H1 (cell line): ENCODE data around the gene CTNNA3. TPM values are rescaled to one million over a fixed set of nuclear protein-coding genes. Genes with fewer than 3 reads are reported as not detected.

Experiments
- CTCF ChIA-PET: fragments of 300-600 bp; sonication (Branson Sonifier 250); formaldehyde crosslinking; loops from one replicate; lab custom pipeline; 2021; ENCODE audit not compliant: partially characterized antibody; lab: Charles Lee
- POLR2A ChIA-PET: fragments of 300-600 bp; sonication (Branson Sonifier 250); formaldehyde crosslinking; loops from one replicate; lab custom pipeline; 2021; ENCODE audit warnings: inconsistent platforms; ENCODE audit not compliant: partially characterized antibody; lab: Charles Lee
- DNase-seq, 2 experiments: peaks; one replicate each; pipeline versions ENCODE4 v3.0.0 to v3.0.0-alpha.2; 2010 to 2022; ENCODE audit warnings: low spot score in 2 of 2, low read depth in 1 of 2, mixed read lengths in 1 of 2
- FAIRE-seq: peaks from 2 replicates; lab custom pipeline; 2011; peaks lifted over from hg19 to GRCh38; lab: Jason Lieb, UNC
- H2AFZ ChIP-seq: 2 replicates; pipeline ENCODE4 v1.8.1; 2012; ENCODE audit warnings: low read length, inconsistent platforms
- H2AK5ac ChIP-seq: 2 replicates; pipeline ENCODE4 v1.6.1; 2013; ENCODE audit warnings: low read depth, low read length
- H2BK120ac ChIP-seq: replicated peaks from 2 replicates; pipeline ENCODE3; 2013; ENCODE audit warnings: low read depth, low read length, inconsistent platforms
- H2BK12ac ChIP-seq: 2 replicates; pipeline ENCODE4 v1.6.1; 2013; ENCODE audit warnings: low read depth, low read length
- H2BK15ac ChIP-seq: 2 replicates; pipeline ENCODE4 v1.6.1; 2013; ENCODE audit warnings: low read length
- H2BK20ac ChIP-seq: 2 replicates; pipeline ENCODE4 v1.6.1; 2013; ENCODE audit warnings: low read length
- H2BK5ac ChIP-seq: 2 replicates; pipeline ENCODE4 v1.6.1; 2013; ENCODE audit warnings: low read depth, low read length
- H3K14ac ChIP-seq: 2 replicates; pipeline ENCODE4 v1.6.1; 2013; ENCODE audit warnings: inconsistent platforms; ENCODE audit not compliant: insufficient read length
- H3K18ac ChIP-seq: 2 replicates; pipeline ENCODE4 v1.6.1; 2013; ENCODE audit warnings: low read length; ENCODE audit errors: extremely low read depth
- H3K23ac ChIP-seq: 2 replicates; pipeline ENCODE4 v1.6.1; 2013; ENCODE audit warnings: inconsistent platforms; ENCODE audit not compliant: insufficient read length
- H3K23me2 ChIP-seq: 2 replicates; pipeline ENCODE4 v1.6.1; 2013; ENCODE audit warnings: low read depth, low read length
- H3K27ac ChIP-seq: 2 replicates; pipeline ENCODE4 v1.6.1; 2011; ENCODE audit warnings: low read depth, low read length, inconsistent platforms
- H3K27me3 ChIP-seq, 4 experiments: replicated peaks in 1 of 4; 1 replicate in 1 of 4; 2 replicates in 3 of 4; pipeline versions ENCODE4 v1.6.1 to v1.8.1; 2011 to 2013; ENCODE audit warnings: low read length in 3 of 4, mild to moderate bottlenecking in 3 of 4, inconsistent platforms in 2 of 4, mixed read lengths in 2 of 4, moderate library complexity in 1 of 4; ENCODE audit not compliant: control insufficient read depth in 3 of 4, insufficient read depth in 3 of 4; ENCODE audit errors: extremely low read depth in 1 of 4
- H3K36me3 ChIP-seq, 4 experiments: 2 replicates each; pipeline versions ENCODE4 v1.6.1 to v1.8.1; 2011 to 2013; ENCODE audit warnings: mild to moderate bottlenecking in 4 of 4, low read length in 3 of 4, moderate library complexity in 2 of 4, control low read depth in 1 of 4, inconsistent platforms in 1 of 4; ENCODE audit not compliant: insufficient read depth in 4 of 4, control insufficient read depth in 2 of 4
- H3K4ac ChIP-seq: replicated peaks from 2 replicates; pipeline ENCODE3; 2013; ENCODE audit warnings: low read length, low read depth, mixed read lengths, inconsistent platforms; ENCODE audit not compliant: insufficient read length
- H3K4me1 ChIP-seq, 4 experiments: replicated peaks in 1 of 4; 1 replicate in 1 of 4; 2 replicates in 3 of 4; pipeline versions ENCODE4 v1.6.1 to v1.8.1; 2011 to 2013; ENCODE audit warnings: low read length in 3 of 4, inconsistent platforms in 2 of 4, mixed read lengths in 1 of 4; ENCODE audit not compliant: insufficient read depth in 4 of 4, control insufficient read depth in 3 of 4
- H3K4me2 ChIP-seq, 2 experiments: 2 replicates each; pipeline versions ENCODE4 v1.6.1 to v1.8.1; 2011 to 2013; ENCODE audit warnings: low read depth in 2 of 2, low read length in 2 of 2, control low read depth in 1 of 2, inconsistent platforms in 1 of 2, mild to moderate bottlenecking in 1 of 2; ENCODE audit not compliant: insufficient read depth in 1 of 2
- H3K4me3 ChIP-seq, 4 experiments: fragments of 200-600, 300-600 bp in 1 of 4; sonication (generic), shearing (Covaris generic), sonication (Bioruptor Twin) in 1 of 4; 2 replicates each; pipeline versions ENCODE4 v1.5.1 to v1.8.1; 2011 to 2016; ENCODE audit warnings: low read length in 4 of 4, low read depth in 3 of 4, control low read depth in 2 of 4, inconsistent platforms in 2 of 4, mild to moderate bottlenecking in 2 of 4, mixed read lengths in 1 of 4, moderate library complexity in 1 of 4; ENCODE audit not compliant: insufficient read depth in 2 of 4; ENCODE audit errors: extremely low read depth in 1 of 4
- H3K56ac ChIP-seq: replicated peaks from 2 replicates; pipeline ENCODE3; 2013; ENCODE audit warnings: low read depth, mild to moderate bottlenecking, mixed read lengths, low read length, inconsistent platforms; ENCODE audit not compliant: insufficient read length
- H3K79me1 ChIP-seq: 2 replicates; pipeline ENCODE4 v1.6.1; 2013; ENCODE audit warnings: low read depth, low read length, control low read depth
- H3K79me2 ChIP-seq, 2 experiments: 2 replicates each; pipeline versions ENCODE4 v1.6.1 to v1.8.1; 2012 to 2013; ENCODE audit warnings: low read length in 2 of 2, mild to moderate bottlenecking in 2 of 2, inconsistent platforms in 1 of 2; ENCODE audit not compliant: insufficient read depth in 2 of 2, control insufficient read depth in 1 of 2
- H3K9ac ChIP-seq, 4 experiments: replicated peaks in 1 of 4; 1 replicate in 1 of 4; 2 replicates in 3 of 4; pipeline versions ENCODE4 v1.6.1 to v1.8.1; 2011 to 2013; ENCODE audit warnings: low read depth in 3 of 4, low read length in 3 of 4, control low read depth in 2 of 4, mild to moderate bottlenecking in 2 of 4, moderate library complexity in 2 of 4, inconsistent platforms in 1 of 4; ENCODE audit errors: extremely low read depth in 1 of 4
- H3K9me3 ChIP-seq, 2 experiments: 2 replicates each; pipeline versions ENCODE4 v1.6.1 to v1.8.1; 2012 to 2013; ENCODE audit warnings: mild to moderate bottlenecking in 2 of 2, moderate library complexity in 2 of 2, control low read depth in 1 of 2, inconsistent platforms in 1 of 2, low read depth in 1 of 2, low read length in 1 of 2, mixed read lengths in 1 of 2; ENCODE audit not compliant: insufficient read depth in 2 of 2
- H4K20me1 ChIP-seq, 2 experiments: replicated peaks in 1 of 2; 2 replicates each; pipeline versions ENCODE3 to v1.8.1; 2011 to 2013; ENCODE audit warnings: inconsistent platforms in 2 of 2, low read length in 2 of 2, mild to moderate bottlenecking in 1 of 2; ENCODE audit not compliant: insufficient read depth in 2 of 2, control insufficient read depth in 1 of 2
- H4K5ac ChIP-seq: 2 replicates; pipeline ENCODE4 v1.6.1; 2013; ENCODE audit warnings: low read length, low read depth, mixed read lengths, inconsistent platforms; ENCODE audit not compliant: insufficient read length
- H4K8ac ChIP-seq: 2 replicates; pipeline ENCODE4 v1.8.0; 2013; ENCODE audit warnings: mild to moderate bottlenecking, moderate library complexity, low read length, inconsistent platforms; ENCODE audit not compliant: insufficient read depth; ENCODE audit errors: extremely low read depth
- H4K91ac ChIP-seq: replicated peaks from 2 replicates; pipeline ENCODE3; 2013; ENCODE audit warnings: low read length, mixed read lengths, inconsistent platforms; ENCODE audit not compliant: insufficient read length
- BRCA1 ChIP-seq: IDR thresholded peaks from 2 replicates; pipeline ENCODE4 v1.6.1; 2012; ENCODE audit warnings: low read depth, low read length, improper control_type of control experiment
- HDAC2 ChIP-seq, 2 experiments: fragments of 300-600 bp in 1 of 2; sonication (generic) in 1 of 2; IDR thresholded peaks; 2 replicates each; pipeline ENCODE4 v1.6.1; 2011 to 2012; ENCODE audit warnings: low read depth in 2 of 2, low read length in 2 of 2, mild to moderate bottlenecking in 2 of 2, moderate library complexity in 2 of 2, borderline replicate concordance in 1 of 2, inconsistent platforms in 1 of 2
- POLR2A ChIP-seq, 2 experiments: IDR thresholded peaks; 1 replicate in 1 of 2; 2 replicates in 1 of 2; pipeline ENCODE4 v1.6.1; 2011; ENCODE audit warnings: low read depth in 2 of 2, low read length in 2 of 2, mild to moderate bottlenecking in 2 of 2; ENCODE audit errors: control extremely low read depth in 1 of 2
- POLR2AphosphoS5 ChIP-seq: IDR thresholded peaks from 2 replicates; pipeline ENCODE4 v1.6.1; 2011; ENCODE audit warnings: low read depth, low read length
- RAD21 ChIP-seq, 2 experiments: IDR thresholded peaks in 1 of 2; conservative IDR thresholded peaks in 1 of 2; 2 replicates each; pipeline ENCODE4 v1.6.1; 2011; ENCODE audit warnings: low read depth in 2 of 2, low read length in 2 of 2, improper control_type of control experiment in 1 of 2, inconsistent platforms in 1 of 2, mild to moderate bottlenecking in 1 of 2, moderate library complexity in 1 of 2
- RBBP5 ChIP-seq: IDR thresholded peaks from 2 replicates; pipeline ENCODE4 v1.7.1; 2012; ENCODE audit warnings: low read depth, mild to moderate bottlenecking, inconsistent platforms, low read length, moderate library complexity, borderline replicate concordance
- RXRA ChIP-seq: IDR thresholded peaks from 2 replicates; pipeline ENCODE4 v1.6.1; 2011; ENCODE audit warnings: low read depth, mild to moderate bottlenecking, low read length, moderate library complexity; ENCODE audit not compliant: insufficient read depth
- SAP30 ChIP-seq: fragments of 300-600 bp; sonication (generic); IDR thresholded peaks from 2 replicates; pipeline ENCODE4 v1.7.1; 2012; ENCODE audit warnings: low read length, moderate library complexity, mild to moderate bottlenecking, inconsistent platforms; ENCODE audit not compliant: insufficient read depth, insufficient replicate concordance
- SIRT6 ChIP-seq: IDR thresholded peaks from one replicate; pipeline ENCODE4 v1.7.1; 2012; ENCODE audit warnings: low read length, inconsistent platforms
- SUZ12 ChIP-seq: fragments of 200-600 bp; sonication (generic); IDR thresholded peaks from 2 replicates; pipeline ENCODE4 v1.6.1; 2012; ENCODE audit warnings: mild to moderate bottlenecking, inconsistent platforms, low read length, moderate library complexity, mixed read lengths
- TBP ChIP-seq: IDR thresholded peaks from 2 replicates; pipeline ENCODE4 v1.6.1; 2011; ENCODE audit warnings: low read depth, low read length, improper control_type of control experiment
- TEAD4 ChIP-seq: IDR thresholded peaks from 2 replicates; pipeline ENCODE4 v1.6.1; 2012; ENCODE audit warnings: low read depth, low read length, inconsistent platforms, mixed read lengths
- WGBS, 2 experiments: shearing (Covaris generic) in 1 of 2; methylation state at CpG; one replicate each; pipeline versions ENCODE4 v1.1.6 to v1.1.7; 2013 to 2015; ENCODE audit warnings: low lambda C conversion rate in 2 of 2, mixed read lengths in 2 of 2, inconsistent platforms in 1 of 2, low coverage in 1 of 2, missing lambda C conversion rate in 1 of 2; ENCODE audit not compliant: insufficient replicate concordance in 2 of 2, insufficient coverage in 1 of 2, insufficient read length in 1 of 2; ENCODE audit errors: extremely low coverage in 1 of 2, missing lambda C conversion rate in 1 of 2; 5-methylcytosine and 5-hydroxymethylcytosine counted together
- polyA plus RNA-seq, 7 experiments: library from polyadenylated mRNA; depleted of rRNA in 3 of 7; stranded (reverse) in 5 of 7; unstranded in 2 of 7; fragments of >200 nt in 5 of 7; fragments of 200-250 nt in 2 of 7; gene quantifications; 1 replicate in 5 of 7; 2 replicates in 1 of 7; 4 replicates in 1 of 7; pipeline versions ENCODE4 v1.2.1 to v1.2.3, GENCODE V29; 2011 to 2013; ENCODE audit warnings: missing spikeins in 2 of 7, mixed read lengths in 2 of 7
- total RNA-seq: library from RNA; stranded (reverse); fragmentation: NEBNext Ultra II Directional; extraction: Animal tissue kit (Norgen Biotek cat#: 25700); gene quantifications from 2 replicates; pipeline ENCODE4 v1.2.1, GENCODE V29; 2021
- TF ChIP-seq, protein P1 (sequence below): IDR thresholded peaks from 2 replicates; pipeline ENCODE4 v1.6.1; 2011; ENCODE audit warnings: low read length, improper control_type of control experiment

Gene CTNNA3
- total and polyA plus RNA-seq, 2 of the 8 experiments (the other 6 are each of a cell fraction or from before 2014, with no cell fraction given) = 1.3 to 1.5 TPM

GRCh38 chr10:66258693-66259092, 1437.3 kb downstream of the CTNNA3 start:
- Histone ChIP-seq H2BK5ac (no peak overlapping the region), H3K23ac (no peak overlapping the region), H3K79me1 (no peaks in the 10 kb centered on the region), H3K9me3 (no peaks in the 10 kb centered on the region), H3K4me1 (0 out of 7 replicates have a peak, but pooled peaks cover 0 to 2% (median 0%) of the 10 kb centered on the region in 4 experiments), H3K23me2 (no peaks in the 10 kb centered on the region), H3K36me3 (no peaks in the 10 kb centered on the region), H3K14ac (no peak overlapping the region), H2BK12ac (no peak overlapping the region), H3K27ac (no peak overlapping the region), H2BK15ac (no peak overlapping the region), H2AFZ (no peak overlapping the region), H3K4ac (no peak overlapping the region), H2AK5ac (no peak overlapping the region), H4K8ac (no peak overlapping the region), H4K5ac (no peak overlapping the region), H3K4me2 (no peak overlapping the region), H3K56ac (no peak overlapping the region), H3K18ac (no peak overlapping the region), H2BK20ac (no peak overlapping the region), H3K79me2 (no peaks in the 10 kb centered on the region), H3K9ac (no peak overlapping the region), H3K4me3 (no peak overlapping the region), H2BK120ac (no peak overlapping the region), H3K27me3 (no peaks in the 10 kb centered on the region), H4K91ac (no peak overlapping the region), H4K20me1 (no peaks in the 10 kb centered on the region)
- 90% methylated on average over 2 of the region's 2 CpGs; no CpG with 5 or more reads in 1 of the 2 experiments for WGBS, 2 experiments
- CTCF ChIA-PET = no interaction called here
- POLR2A ChIA-PET = no interaction called here
- DNase-seq (no peak), FAIRE-seq (no peak)
- TF ChIP-seq HDAC2 (IDR thresholded peaks at IDR 0.05; ENCODE audit: borderline replicate concordance in 1 of 2, low read depth in 2 of 2, low read length in 2 of 2) (no peak), SIRT6 (no peak), RAD21 (IDR thresholded peaks at IDR 0.05 in 1 of 2, conservative IDR thresholded peaks at IDR 0.05 in 1 of 2; ENCODE audit: low read depth in 2 of 2, low read length in 2 of 2) (no peak), RBBP5 (no peak), SAP30 (no peak), TBP (no peak), RXRA (no peak), BRCA1 (no peak), SUZ12 (no peak), TEAD4 (no peak), POLR2AphosphoS5 (no peak), POLR2A (IDR thresholded peaks at IDR 0.05; ENCODE audit: control extremely low read depth in 1 of 2, low read depth in 2 of 2, low read length in 2 of 2) (no peak)
- TF ChIP-seq, protein P1, sequence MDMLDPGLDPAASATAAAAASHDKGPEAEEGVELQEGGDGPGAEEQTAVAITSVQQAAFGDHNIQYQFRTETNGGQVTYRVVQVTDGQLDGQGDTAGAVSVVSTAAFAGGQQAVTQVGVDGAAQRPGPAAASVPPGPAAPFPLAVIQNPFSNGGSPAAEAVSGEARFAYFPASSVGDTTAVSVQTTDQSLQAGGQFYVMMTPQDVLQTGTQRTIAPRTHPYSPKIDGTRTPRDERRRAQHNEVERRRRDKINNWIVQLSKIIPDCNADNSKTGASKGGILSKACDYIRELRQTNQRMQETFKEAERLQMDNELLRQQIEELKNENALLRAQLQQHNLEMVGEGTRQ = no peak
